ENCODE measurements around the gene RAP1GAP2. TPM values are rescaled to one million over a fixed set of nuclear protein-coding genes. Genes with fewer than 3 reads are reported as not detected.

Gene RAP1GAP2
- total RNA-seq, 2 experiments from 2014 or later: 0.64 to 0.86 TPM

- ATAC-seq (no peak), DNase-seq (no peak)
- ChIA-PET CTCF (interaction anchor here (1.2 kb wide), 2 partner anchors 11 to 78 kb away, joined by 3 to 6 read pairs; no protein-coding TSS in a partner anchor), POLR2A (no interaction called here)
- intact Hi-C loops (cut with DNase I, micrococcal nuclease): no loop called here
- Mint-ChIP-seq H3K4me3 (no peak overlapping the region), H3K36me3 (ENCODE audit: low read depth) (no peaks in the 10 kb centered on the region), H3K9me3 (ENCODE audit: low read depth) (no peaks in the 10 kb centered on the region), H3K27me3 (no peaks in the 10 kb centered on the region), H3K4me1 (peaks cover 7% of the 10 kb centered on the region), H3K27ac (no peak overlapping the region)
Observed at GRCh38 chr17:2926019-2926650, 129.9 kb downstream of the RAP1GAP2 start.

GRCh38 chr17:2928294-2928890, 132.2 kb downstream of the RAP1GAP2 start:
- POLR2A ChIA-PET: no interaction called here
- ATAC-seq (no peak), DNase-seq (no peak)
- intact Hi-C loops (cut with DNase I, micrococcal nuclease): no loop called here
- Mint-ChIP-seq H3K9me3 (ENCODE audit: low read depth) (no peaks in the 10 kb centered on the region), H3K27me3 (no peaks in the 10 kb centered on the region), H3K36me3 (ENCODE audit: low read depth) (no peaks in the 10 kb centered on the region), H3K27ac (no peak overlapping the region), H3K4me3 (no peak overlapping the region), H3K4me1 (peaks cover 10% of the 10 kb centered on the region)
- CTCF ChIA-PET: interaction anchor here (0.8 to 1.0 kb wide), 2 partner anchors 9 to 80 kb away, joined by 3 read pairs; no protein-coding TSS in a partner anchor

- ATAC-seq (peak; percentile 57), DNase-seq (peak; percentile 59)
- Mint-ChIP-seq H3K9me3 (ENCODE audit: low read depth) (no peaks in the 10 kb centered on the region), H3K27ac (no peak overlapping the region), H3K27me3 (no peaks in the 10 kb centered on the region), H3K4me1 (peaks cover 10% of the 10 kb centered on the region), H3K4me3 (no peak overlapping the region), H3K36me3 (ENCODE audit: low read depth) (no peaks in the 10 kb centered on the region)
- POLR2A ChIA-PET: no interaction called here
- CTCF ChIA-PET: interaction anchor here (0.7 to 4.0 kb wide), 5 partner anchors 23 to 144 kb away, joined by 3 to 34 read pairs (median 3); no protein-coding TSS in a partner anchor
- intact Hi-C loops (cut with DNase I, micrococcal nuclease): loop anchor here (1.0 kb wide), 4 partner anchors 81 to 144 kb away; no protein-coding TSS in a partner anchor
Observed at GRCh38 chr17:2929881-2930533, 133.8 kb downstream of the RAP1GAP2 start.

DNA sequence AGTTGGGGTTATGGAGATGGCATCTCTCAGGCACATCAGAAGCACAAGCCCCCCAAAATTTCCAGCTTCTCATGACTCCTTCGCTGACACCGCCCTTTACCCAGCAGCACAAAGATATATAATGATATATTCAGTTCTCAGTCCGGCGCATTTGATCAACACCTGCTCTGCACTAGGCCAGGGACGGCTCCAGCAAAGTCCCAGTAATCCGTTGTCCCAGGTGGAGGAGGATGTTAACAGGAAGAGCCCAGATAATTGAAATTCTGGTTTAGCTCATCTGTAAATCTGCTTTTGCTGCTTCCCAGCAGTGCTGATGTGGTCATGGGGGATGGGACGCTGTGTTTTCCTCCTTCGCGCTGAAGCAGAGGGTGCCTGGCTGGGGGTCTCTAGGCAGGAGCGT, 135.6 kb downstream of the RAP1GAP2 start:
- no peaks in the 10 kb centered on the region for H3K9me3 Mint-ChIP-seq (ENCODE audit: low read depth)
- DNase-seq: no peak
- ChIA-PET POLR2A (no interaction called here), CTCF (interaction anchor here (0.6 to 4.0 kb wide), 5 partner anchors 77 to 116 kb away, joined by 3 to 34 read pairs (median 5); no protein-coding TSS in a partner anchor)
- no peak overlapping the region for H3K4me3 Mint-ChIP-seq
- ATAC-seq: no peak
- peaks cover 10% of the 10 kb centered on the region for H3K4me1 Mint-ChIP-seq
- H3K27me3 Mint-ChIP-seq: no peaks in the 10 kb centered on the region
- intact Hi-C loops (cut with DNase I, micrococcal nuclease): no loop called here
- no peak overlapping the region for H3K27ac Mint-ChIP-seq
- H3K36me3 Mint-ChIP-seq (ENCODE audit: low read depth): no peaks in the 10 kb centered on the region

- no peak for ATAC-seq
- ChIA-PET CTCF (interaction anchor here (0.6 to 4.0 kb wide), 3 partner anchors 85 to 344 kb away, joined by 3 to 34 read pairs (median 4); no protein-coding TSS in a partner anchor), POLR2A (no interaction called here)
- Mint-ChIP-seq H3K36me3 (ENCODE audit: low read depth) (no peaks in the 10 kb centered on the region), H3K27me3 (no peaks in the 10 kb centered on the region), H3K9me3 (ENCODE audit: low read depth) (no peaks in the 10 kb centered on the region), H3K4me3 (no peak overlapping the region), H3K4me1 (peaks cover 10% of the 10 kb centered on the region), H3K27ac (no peak overlapping the region)
- DNase-seq: no peak
- intact Hi-C loops (cut with DNase I, micrococcal nuclease): no loop called here
Observed at GRCh38 chr17:2932946-2933345, 136.7 kb downstream of the RAP1GAP2 start.

DNA sequence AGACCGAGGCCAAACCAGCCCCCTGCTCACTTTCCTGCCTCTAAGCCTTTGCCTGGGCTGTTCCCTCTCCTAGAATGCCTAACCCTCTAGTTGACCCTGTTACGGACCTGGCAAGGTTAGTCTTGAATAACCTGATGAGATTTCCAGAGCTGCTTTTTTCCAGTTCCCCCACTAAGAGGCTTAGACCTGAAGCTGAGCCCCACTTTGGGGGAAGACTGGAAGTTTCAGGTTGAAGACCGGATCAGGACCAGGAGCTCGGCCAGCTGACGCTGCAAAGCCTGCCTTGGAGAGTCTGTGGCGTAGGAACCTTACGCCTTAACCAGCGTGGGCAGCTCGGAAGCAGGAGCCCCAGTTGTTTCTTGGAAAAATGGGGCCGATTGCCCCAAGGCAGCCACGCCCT, 137.4 kb downstream of the RAP1GAP2 start:
- Mint-ChIP-seq H3K27me3 (no peaks in the 10 kb centered on the region), H3K36me3 (ENCODE audit: low read depth) (no peaks in the 10 kb centered on the region), H3K4me3 (no peak overlapping the region), H3K9me3 (ENCODE audit: low read depth) (no peaks in the 10 kb centered on the region), H3K4me1 (peaks cover 10% of the 10 kb centered on the region), H3K27ac (no peak overlapping the region)
- no peak for ATAC-seq
- ChIA-PET POLR2A (no interaction called here), CTCF (interaction anchor here (0.6 to 4.0 kb wide), 3 partner anchors 85 to 1733 kb away, joined by 3 to 34 read pairs (median 3); no protein-coding TSS in a partner anchor)
- intact Hi-C loops (cut with DNase I, micrococcal nuclease): no loop called here
- DNase-seq: no peak

- CTCF ChIA-PET: no interaction called here
Observed at GRCh38 chr17:2935632-2936031, 139.4 kb downstream of the RAP1GAP2 start.

GRCh38 chr17:2936351-2936750, 140.1 kb downstream of the RAP1GAP2 start:
- Mint-ChIP-seq H3K4me3 (no peak overlapping the region), H3K36me3 (ENCODE audit: low read depth) (no peaks in the 10 kb centered on the region), H3K9me3 (ENCODE audit: low read depth) (no peaks in the 10 kb centered on the region), H3K27me3 (no peaks in the 10 kb centered on the region), H3K27ac (no peak overlapping the region), H3K4me1 (peaks cover under 1% of the 10 kb centered on the region)
- ATAC-seq (no peak), DNase-seq (no peak)
- ChIA-PET CTCF (interaction anchor here (1.2 to 1.9 kb wide), 2 partner anchors 10 to 99 kb away, joined by 3 to 6 read pairs; no protein-coding TSS in a partner anchor), POLR2A (no interaction called here)
- intact Hi-C loops (cut with DNase I, micrococcal nuclease): no loop called here

More at GRCh38 chr17:2935632-2936031, 139.4 kb downstream of the RAP1GAP2 start:
- intact Hi-C loops (cut with DNase I, micrococcal nuclease): no loop called here
- Mint-ChIP-seq H3K27ac (no peak overlapping the region), H3K4me3 (no peak overlapping the region), H3K36me3 (ENCODE audit: low read depth) (no peaks in the 10 kb centered on the region), H3K4me1 (peaks cover 6% of the 10 kb centered on the region), H3K9me3 (ENCODE audit: low read depth) (no peaks in the 10 kb centered on the region), H3K27me3 (no peaks in the 10 kb centered on the region)
- POLR2A ChIA-PET: no interaction called here
- DNase-seq (no peak), ATAC-seq (no peak)

DNA sequence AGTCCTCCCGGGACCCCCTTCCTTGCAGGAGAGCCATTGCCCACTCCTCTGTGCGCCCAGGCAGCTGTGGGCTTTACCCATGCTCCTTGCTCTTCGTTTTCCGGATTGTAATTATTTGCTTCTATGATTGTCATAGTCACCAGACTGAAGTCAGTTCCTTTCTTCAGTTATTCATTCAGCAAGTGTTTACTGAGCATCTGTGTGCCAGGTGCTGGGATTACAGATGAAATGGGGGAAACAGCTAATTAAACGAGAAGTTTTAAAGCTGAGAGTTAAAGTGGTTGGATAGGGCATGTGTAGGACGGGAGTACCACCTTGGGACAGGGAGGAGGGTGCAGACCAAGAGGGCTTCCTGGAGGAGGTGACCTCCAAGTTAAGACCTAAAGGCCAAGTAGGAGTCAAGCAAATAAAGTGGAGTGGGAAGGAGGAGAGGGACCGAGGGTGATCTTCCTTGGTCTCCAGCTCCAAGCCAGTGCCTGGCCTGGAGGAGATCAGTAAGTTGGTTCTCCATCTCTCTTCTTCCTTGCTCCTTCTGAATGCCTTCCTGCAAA, 140.6 kb downstream of the RAP1GAP2 start:
- no peaks in the 10 kb centered on the region for H3K9me3 Mint-ChIP-seq (ENCODE audit: low read depth)
- H3K36me3 Mint-ChIP-seq (ENCODE audit: low read depth): no peaks in the 10 kb centered on the region
- no peaks in the 10 kb centered on the region for H3K27me3 Mint-ChIP-seq
- intact Hi-C loops (cut with DNase I, micrococcal nuclease): no loop called here
- no peaks in the 10 kb centered on the region for H3K4me1 Mint-ChIP-seq
- no peak for DNase-seq
- no peak for ATAC-seq
- no peak overlapping the region for H3K27ac Mint-ChIP-seq
- CTCF ChIA-PET: interaction anchor here (0.6 to 1.9 kb wide), 4 partner anchors 9 to 414 kb away, joined by 3 to 6 read pairs (median 4); no protein-coding TSS in a partner anchor
- POLR2A ChIA-PET: no interaction called here
- no peak overlapping the region for H3K4me3 Mint-ChIP-seq

GRCh38 chr17:2937331-2938003, 141.2 kb downstream of the RAP1GAP2 start:
- H3K27me3 Mint-ChIP-seq: no peaks in the 10 kb centered on the region

More at GRCh38 chr17:2937331-2938003, 141.2 kb downstream of the RAP1GAP2 start:
- ChIA-PET POLR2A (no interaction called here), CTCF (interaction anchor here (0.5 to 1.9 kb wide), 5 partner anchors 10 to 415 kb away, joined by 3 to 6 read pairs (median 3); no protein-coding TSS in a partner anchor)
- Mint-ChIP-seq H3K9me3 (ENCODE audit: low read depth) (no peaks in the 10 kb centered on the region), H3K36me3 (ENCODE audit: low read depth) (no peaks in the 10 kb centered on the region), H3K27ac (no peak overlapping the region), H3K4me3 (no peak overlapping the region), H3K4me1 (no peaks in the 10 kb centered on the region)
- DNase-seq: no peak
- ATAC-seq: no peak
- intact Hi-C loops (cut with DNase I, micrococcal nuclease): no loop called here

Data from activated CD4-positive, alpha-beta T cell treated with anti-CD3 and anti-CD28 coated beads for 36 hours (primary cell).